Esophagus mucosa (tissue), 1 donor: ENCODE data around the gene MAPK6. TPM values are rescaled to one million over a fixed set of nuclear protein-coding genes. Genes with fewer than 3 reads are reported as not detected.
"Not testable (repeated sequence)": the region's sequence is repeated elsewhere in the genome, so short reads cannot be mapped to it uniquely, and the experiment has no call there.

Experiments used
- ATAC-seq: fragments of 200-7000 bp; cut with Tn5 transposase; one replicate; pipeline ENCODE4 v1.9.1; 2020
- total RNA-seq: library from RNA; stranded (reverse); gene quantifications from one replicate; pipeline ENCODE4 v1.2.4, GENCODE V29; 2023
- donor health status: DM: yes; HTN: yes; CAD: no.

MAPK6 gene
- 83.9 TPM for total RNA-seq

DNA sequence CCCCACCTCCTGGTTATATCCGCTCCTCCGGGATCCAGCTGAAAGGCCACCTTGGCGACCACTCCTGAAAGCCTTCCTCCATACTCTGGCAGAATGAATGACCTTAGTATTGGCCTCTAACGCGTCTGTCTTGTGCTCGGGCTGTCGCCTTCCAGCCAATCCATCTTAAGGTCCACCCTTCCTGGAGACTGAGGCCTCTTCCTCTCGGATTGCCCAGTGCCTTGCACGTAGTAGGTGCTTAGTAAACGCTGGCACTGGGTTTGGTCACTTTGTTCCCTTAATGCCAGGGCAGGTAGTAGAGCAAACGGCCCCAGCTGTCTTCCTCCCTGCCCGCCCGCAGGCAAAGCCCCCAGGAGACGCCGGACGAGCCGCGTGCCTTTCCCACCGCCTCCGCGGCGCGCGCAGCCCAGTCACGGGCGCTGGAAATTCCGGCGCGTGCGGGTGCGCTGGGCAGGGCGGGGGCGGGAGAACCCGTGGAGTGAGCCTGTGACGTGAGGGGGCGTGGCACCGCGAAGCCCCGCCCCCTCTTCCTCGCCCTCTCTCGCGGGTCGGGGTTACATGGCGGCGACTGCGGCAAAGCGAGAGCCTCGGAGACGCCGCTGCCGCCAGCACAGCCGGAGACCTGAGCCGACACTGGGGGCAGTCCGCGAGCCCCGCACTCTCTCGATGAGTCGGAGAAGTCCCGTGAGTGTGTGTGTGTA lies at the start of gene MAPK6:
Gene MAPK6 (plus strand): TSS at position 527 of the 701 bp plus-strand sequence. CDS start 27,242 bp downstream, outside the sequence.
- peak; percentile 94 for ATAC-seq

DNA sequence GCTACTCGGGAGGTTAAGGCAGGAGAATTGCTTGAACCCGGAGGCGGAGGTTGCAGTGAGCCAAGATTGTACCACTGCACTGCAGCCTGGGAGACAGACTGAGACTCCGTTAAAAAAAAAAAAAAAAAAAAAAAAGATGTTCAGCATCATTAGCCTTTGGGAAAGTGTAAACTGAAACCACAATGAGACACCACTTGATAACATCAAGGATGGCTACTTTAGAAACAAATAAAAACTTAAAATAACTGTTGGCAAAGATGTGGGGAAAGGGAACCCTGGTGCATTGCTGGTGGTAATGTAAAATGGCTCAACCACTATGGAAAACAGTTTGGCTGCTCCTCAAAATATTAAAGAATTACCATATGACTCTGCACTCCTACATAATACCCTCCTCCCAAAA lies 49.3 kb upstream of the MAPK6 start:
- ATAC-seq, result no peak

DNA sequence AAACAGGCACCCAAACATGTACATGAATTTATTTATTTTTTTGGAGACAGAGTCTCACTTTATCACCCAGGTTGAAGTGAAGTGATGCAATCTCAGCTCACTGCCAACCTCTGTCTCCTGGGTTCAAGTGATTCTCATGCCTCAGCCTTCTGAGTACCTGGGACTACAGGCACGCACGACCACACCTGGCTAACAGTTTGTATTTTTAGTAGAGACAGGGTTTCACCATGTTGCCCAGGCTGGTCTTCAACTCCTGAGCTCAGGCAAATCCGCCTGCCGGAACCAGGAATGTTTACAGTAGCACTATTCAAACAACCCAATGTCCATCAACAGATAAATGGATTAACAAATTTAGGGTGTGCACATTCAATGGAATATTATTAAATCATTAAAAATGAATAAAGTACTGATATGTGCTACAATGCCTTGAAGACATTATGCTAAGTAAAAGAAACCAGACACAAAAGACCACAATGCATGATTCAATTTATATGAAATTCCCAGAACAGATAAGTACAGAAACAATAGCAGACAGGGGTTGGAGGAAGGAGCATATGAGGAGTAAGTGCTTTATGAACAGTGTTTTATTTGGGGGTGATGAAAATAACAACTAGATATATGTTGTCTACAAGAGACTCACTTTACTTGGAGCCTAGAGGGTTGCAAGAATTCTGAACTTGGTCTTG lies 48.7 kb upstream of the MAPK6 start:
- ATAC-seq, result no peak

DNA sequence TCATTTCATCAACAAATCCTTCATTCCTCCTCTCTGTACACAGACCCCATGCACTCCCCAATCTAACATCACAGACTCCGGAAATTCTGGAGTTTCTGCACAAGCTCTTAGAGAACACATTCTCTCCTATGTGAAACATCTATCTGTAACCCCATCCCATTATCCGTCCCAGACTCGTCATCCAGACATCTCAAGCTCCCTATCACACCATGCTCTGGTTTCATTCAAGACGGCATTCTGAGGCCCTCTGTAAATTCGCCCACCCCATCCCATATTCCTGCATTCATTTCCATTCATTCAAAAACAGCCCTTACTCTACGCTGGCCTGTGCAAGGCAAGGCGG lies 48.0 kb upstream of the MAPK6 start:
- ATAC-seq, result no peak

DNA sequence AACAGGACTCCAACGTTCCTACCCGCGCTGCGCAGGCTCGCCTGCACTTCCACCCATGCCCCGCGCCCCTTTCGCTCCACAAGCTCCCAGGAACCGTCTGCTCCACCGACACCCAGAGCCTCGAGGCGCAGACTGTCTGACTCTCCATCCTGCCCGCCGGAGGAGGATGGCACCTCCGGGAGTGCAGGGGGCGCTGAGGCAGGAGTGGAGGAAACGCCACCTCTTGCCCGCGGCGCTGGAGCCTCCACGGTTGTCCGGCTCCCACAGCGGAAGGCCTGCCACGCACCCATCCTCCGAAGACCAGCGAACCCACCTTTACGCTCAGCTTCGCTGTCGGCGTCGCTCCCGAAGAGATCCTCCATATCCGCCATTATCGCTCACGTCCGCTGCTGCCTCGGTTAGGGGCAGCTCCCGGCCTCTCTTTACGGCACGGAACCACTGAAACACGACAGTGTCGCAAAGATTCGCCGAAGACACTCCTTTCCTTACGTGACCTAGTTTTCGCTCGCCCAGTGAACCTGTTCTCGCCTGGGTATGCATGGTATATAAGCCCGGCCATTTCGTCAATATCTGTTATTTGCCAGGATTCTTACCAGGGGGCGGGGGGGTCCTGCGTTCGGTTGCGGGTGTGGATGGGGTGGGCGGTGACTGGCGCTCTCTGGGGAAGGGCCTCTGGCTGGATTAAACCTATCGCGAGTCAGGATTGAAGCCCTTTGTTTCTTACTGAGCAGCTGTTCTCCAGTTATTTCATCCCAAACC lies 47.5 kb upstream of the MAPK6 start, which contains the start of gene LEO1:
Gene LEO1 (minus strand): TSS at position 404 of the 759 bp plus-strand sequence. CDS start 33 bp downstream, at position 371.
- ATAC-seq, result peak; percentile 98

DNA sequence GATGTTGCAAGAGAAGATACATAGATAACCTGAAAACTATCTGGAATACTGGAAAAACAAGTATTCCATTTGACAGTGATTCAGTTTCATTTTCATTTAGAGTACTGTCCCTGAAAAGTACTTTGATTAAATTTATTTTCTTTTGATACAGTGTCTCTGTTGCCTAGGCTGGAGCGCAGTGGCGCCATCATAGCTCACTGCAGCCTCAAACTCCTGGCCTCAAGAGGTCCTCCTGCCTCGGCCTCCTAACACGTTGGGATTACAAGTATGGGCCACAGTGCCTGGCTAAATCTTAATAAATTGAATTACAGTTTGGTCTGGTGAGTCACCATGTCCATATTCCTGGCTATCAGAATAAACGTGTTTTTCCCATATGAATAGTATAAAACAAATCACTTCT lies 45.8 kb upstream of the MAPK6 start:
- ATAC-seq, result no peak

DNA sequence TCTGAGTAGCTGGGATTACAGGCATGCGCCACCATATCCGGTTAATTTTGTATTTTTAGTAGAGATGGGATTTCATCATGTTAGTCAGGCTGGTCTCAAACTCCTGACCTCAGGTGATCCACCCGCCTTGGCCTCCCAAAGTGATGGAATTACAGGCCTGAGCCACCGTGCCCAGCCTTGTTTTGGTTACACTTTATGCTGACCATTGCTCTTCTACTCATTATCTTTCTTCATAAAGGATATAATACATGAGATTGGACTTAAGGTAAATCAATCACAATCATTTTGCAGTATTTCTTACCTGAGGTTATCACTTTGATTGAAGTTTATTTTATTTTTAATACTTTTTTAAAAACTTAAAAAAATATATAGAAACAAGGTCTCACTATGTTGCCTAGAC lies 45.2 kb upstream of the MAPK6 start:
- ATAC-seq, result no peak

DNA sequence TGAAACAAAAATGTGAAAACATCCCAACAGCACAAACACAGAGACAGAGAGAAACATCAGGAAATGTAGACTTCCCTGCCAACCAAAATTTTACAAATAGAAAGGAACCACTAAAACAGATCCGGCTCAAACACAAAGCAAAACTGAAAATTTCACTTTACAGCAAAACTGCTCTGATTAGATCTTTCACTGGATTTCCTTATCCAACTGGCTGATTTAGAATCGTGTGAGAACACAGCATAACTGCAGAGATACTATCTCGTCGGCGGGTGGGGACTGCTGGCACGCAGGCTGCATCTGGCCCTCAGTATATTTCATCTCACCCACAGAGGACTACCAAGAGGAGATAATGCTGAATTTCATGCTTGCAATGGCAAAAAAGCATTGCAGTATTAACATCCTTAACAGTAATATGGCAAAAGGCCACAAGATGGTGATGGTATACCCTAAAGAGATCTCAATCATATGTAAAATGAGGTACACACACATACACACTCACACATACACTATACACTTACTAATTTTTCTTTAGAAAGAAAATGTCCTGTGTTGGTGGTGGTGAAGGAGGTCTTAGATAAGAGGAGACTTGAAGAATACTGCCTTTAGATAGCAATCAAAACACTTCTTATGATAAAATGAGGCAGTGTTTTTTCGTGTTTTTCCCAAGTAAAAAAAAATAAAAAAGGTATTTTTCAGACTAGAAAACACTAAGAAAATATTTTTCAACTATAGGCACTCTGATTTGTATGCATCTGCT lies 36.8 kb upstream of the MAPK6 start:
- ATAC-seq, result peak; percentile 94

DNA sequence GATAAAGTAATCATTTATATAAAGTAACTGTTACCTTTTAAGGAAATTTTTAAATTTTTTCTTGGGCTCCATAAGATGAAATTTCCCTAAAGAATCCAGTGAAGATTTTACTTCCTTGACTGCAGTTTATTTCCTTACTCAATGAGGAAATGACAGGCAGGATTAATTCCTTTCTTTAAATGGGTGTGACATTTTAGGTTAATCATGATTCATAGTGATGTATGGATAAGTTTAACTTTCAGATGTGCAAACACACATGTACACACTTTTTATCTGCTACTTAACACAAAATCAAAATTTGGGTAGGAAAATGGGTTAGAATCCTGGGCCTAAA lies 36.3 kb upstream of the MAPK6 start:
- ATAC-seq, result peak; percentile 83

DNA sequence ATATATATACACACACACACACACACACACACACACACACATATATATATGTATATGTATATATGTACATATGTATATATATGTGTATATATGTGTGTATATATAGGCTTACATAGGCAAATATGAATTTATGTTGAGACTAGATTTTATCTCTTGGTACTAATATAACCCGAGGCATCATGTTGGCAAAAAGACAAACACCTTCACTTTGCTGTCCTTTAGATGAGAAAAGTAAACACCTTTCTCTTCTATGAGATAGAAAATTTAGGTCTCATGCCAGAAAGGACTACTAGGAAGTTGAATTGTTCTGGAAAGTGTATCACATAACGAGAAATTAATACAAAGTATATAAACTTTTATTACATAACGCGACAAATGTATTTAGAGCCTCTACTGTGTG lies 27.9 kb upstream of the MAPK6 start:
- no peak for ATAC-seq

DNA sequence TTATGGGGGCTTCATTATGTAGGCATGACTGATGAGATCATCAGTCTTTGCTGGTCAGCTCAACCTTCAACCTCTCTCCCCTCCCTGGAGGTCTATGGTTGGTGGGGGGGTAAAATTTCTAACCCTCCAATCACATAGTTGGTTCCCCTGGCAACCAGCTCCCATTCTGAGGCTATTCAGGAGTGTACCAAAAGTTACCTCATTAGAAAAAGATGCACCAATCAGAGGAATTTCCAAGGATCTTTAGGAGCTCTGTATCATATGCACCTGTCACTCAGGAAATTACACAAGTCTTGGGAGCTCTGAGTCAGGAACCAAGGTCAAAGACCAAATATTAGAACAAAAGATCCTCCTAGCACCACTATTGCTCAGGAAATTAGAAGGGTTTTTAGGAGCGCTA lies 26.1 kb upstream of the MAPK6 start:
- ATAC-seq, result peak; percentile 61

DNA sequence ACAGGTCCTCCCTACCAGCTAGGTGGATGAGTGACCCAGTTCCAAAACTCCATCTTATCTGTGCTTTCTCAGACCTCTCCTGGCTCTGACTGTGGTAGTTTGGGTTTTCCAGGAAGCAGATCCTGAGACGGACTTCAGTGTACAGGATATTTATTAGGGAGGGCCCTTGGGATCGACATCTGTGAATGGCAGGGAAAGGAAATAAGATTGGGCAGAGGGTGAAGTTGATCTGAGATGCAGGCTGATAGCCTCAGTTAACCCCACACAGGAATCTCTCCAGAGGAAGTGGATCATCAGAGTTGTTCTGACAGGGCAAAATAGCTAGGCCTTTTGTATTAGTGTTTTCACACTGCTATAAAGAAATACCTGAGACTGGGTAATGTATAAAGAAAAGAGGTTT lies 16.7 kb upstream of the MAPK6 start:
- peak; percentile 15 for ATAC-seq

DNA sequence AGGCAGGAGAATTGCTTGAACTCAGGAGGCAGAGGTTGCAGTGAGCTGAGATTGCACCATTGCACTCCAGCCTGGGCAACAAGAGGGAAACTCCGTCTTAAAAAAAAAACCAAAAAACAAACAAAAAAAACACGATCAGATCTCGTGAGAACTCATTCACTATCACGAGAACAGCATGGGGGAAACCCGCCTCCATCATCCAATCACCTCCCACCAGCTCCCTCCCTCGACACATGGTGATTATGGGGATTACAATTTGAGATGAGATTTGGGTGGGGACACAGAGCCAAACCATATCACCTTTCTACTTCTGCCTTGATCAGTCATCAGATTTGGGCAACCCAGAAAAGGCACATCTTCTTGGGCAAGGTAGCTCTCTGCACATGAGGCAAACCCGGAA lies 15.9 kb upstream of the MAPK6 start:
- ATAC-seq, result not testable (repeated sequence)

DNA sequence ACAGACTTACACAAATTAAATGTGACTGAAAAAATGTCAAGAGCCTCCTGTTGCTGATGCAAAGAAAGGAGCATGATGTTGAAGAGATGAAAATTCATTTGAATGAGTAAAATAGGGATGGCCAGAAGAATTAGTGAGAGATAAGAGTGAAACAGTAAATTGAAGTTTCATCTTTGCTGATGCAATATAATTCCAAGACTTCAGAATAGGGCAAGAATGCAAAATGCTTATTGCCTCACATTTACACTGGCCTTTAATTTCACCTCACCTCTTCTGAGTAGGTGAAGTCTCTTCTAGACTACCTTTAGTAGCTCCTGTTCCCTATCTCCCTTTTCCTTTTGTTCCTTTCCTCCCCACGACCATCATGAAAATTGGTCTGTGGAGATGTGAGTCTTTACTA lies 15.3 kb upstream of the MAPK6 start:
- ATAC-seq, result no peak

DNA sequence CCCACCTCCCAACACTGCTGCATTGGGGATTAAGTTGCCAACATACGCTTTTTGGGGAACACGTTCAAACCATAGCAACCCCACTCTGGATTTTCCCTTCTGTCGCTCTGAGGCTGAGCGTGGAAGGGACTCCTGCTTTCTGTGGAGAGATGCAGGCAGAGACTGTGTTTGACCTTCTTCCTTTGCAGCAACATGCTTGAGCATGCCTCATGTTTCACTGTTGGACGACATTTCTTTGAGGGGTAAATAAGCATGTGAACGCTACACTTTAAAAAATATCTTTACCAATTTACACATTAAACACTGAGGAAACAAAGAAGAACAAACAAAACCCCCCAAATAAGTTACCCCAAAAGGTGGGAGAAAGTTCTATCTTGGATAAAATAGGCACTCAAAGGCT lies 14.2 kb upstream of the MAPK6 start:
- ATAC-seq, result peak; percentile 31

DNA sequence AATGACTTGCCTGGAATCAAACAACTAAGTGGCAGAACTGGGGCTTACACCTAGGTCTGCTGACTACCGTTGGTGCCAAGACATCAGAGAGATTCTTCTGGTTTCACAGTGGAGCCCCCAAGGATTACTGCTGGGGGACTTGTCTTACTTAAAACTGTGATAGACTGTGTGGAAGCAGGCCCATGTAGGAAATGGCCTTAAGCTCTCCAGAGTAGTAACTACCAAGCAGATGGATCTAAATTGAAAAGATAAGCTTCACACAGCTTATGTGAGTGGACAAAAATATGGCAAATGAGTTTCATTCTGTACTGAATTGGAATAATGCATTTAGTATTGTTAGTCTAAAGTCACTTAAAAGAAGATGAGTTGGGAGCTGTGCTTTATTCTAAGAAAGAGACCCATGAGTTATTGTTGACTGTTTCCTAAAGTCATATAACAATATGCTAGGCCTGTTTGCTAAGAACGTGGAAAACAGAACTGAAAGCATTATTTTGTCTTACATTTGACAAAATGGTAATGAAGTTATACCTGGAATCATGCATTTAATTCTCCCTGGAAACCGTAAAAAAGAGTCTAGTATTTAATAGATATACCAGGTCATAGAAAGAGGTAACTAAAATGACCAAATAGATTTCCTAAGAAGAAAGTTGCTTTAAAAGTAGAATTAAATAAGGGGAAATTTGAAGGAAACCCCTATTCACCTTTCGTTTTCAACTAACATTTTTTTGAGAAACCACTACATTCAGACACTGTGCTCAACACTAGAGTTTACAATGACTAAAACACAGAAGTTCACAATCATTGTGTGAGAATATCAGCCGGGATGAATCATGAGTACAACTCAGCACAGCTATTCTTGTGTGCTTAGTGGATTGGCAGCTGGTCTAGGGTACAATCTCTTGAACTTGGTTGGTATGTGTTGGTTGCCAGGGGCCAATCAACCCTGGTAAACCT lies 13.0 kb upstream of the MAPK6 start:
- peak; percentile 47 for ATAC-seq

DNA sequence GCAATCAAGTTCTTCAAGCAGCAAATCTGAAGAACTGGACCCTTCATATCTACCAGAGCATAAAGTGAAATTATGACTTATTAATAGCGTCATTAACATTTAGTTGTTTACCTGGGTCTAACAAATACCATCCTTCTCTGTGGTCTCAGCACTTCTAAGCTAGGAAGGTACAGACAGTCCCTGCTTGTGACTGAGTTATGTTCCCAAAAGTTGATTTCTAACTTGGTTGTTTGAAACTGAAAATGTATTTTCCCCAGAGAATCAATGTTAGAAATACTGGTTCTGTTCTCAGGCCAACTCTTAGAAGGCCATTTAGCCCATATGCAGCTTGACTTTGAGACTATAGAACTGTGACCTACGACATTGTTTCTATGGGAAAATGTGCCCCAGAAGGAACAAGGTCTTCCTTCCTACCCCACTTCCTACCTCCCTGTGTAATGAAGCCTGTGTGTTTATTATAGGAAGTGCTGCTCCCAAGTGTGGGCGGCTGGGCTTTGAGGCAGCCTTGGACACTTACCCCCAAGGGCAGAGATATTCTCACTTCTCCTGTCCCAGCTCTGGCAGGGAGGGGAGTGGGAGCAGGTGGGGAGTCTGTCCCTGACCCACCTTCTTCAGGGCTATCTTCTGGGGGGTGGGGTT lies 12.2 kb upstream of the MAPK6 start:
- ATAC-seq, result no peak

DNA sequence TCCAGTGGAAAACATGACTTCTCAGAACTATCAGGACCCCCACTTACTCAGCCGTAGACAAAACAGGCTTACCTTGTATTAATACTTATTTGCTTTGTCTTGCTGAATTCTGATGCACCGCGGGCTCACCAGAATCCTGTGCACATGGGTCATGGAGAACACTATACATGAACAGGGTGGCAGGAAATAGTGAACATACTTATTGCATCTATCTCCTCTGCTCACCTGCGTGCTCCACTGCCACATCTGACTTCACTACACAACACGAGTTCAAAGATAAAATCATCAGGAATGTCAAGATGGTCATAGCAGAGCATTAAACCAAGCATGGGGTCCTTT lies 10.7 kb upstream of the MAPK6 start:
- ATAC-seq, result no peak

DNA sequence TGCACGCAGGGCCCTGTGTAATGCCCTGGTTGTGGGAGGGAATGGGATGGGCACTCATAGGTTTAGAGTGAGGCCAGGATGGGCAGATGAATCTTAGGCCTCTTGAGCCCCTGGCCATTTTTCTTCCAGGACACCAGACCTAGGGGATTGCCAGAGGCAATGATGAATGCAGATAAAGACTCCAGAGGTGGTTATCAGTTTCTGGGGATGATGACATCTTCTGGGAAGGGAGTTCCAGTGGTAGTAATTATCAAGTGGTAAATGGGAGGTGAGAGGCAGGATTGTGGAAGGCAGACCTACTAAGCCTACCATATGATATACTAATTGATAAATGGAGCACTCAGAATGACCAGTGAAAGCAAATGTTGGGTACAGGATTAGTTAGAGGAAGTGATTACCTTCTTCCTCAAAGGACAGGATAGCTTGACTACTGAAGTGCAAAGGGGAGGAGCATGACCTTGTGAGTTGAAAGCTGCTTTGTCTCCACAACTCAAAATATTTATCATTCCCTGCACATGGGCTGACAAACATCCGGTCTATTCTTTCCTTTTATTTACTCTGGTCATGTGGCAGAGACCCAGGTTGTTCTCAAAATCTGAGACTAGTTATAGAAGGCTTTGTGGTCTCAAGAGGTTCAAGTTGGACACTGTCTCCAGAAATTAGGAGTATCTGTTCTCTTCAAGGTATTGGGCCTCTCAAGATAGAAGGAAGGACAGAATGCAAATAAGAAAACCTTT lies 10.2 kb upstream of the MAPK6 start:
- ATAC-seq, result no peak
